ENCODE data around the gene KRTAP4-7.
"Not testable (repeated sequence)": the region's sequence is repeated elsewhere in the genome, so short reads cannot be mapped to it uniquely, and the experiment has no call there.

Gene KRTAP4-7

DNA sequence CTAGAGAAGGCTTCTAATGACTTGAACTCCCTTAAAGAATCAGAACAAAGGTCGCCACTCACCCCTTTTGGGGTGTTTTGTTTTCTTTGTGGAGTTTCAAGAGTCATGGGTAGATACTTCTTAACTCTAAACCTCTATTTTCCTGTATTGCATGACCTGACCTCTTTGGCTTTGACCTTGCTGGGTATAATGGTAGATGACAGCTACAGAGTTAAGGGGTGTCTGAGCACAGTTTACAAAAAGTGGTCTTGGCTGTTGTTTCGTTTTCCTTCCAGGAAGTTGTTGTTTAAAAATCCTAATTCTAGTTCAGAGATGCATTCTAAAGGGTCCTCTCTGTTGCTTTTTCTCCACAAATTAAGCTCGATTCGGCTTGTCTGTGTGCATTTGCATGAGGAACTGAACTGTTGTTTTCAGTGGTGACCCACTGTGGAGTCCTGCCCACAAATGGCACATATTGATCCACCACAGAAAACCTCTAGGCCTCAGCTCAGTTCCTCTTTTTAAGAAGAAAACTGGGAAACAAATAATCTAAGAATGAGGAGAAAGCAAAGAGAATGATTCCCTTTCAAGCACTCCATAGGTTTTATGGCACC is 4.9 kb downstream of the KRTAP4-7 start:
- H3K4me1 Mint-ChIP-seq, H3K9me3 Mint-ChIP-seq, H3K27ac Mint-ChIP-seq, H3K4me3 Mint-ChIP-seq, H3K36me3 Mint-ChIP-seq, DNase-seq, CTCF ChIA-PET: not testable (repeated sequence)
- H3K27me3 Mint-ChIP-seq, result peaks cover 11% of the 10 kb centered on the region

DNA sequence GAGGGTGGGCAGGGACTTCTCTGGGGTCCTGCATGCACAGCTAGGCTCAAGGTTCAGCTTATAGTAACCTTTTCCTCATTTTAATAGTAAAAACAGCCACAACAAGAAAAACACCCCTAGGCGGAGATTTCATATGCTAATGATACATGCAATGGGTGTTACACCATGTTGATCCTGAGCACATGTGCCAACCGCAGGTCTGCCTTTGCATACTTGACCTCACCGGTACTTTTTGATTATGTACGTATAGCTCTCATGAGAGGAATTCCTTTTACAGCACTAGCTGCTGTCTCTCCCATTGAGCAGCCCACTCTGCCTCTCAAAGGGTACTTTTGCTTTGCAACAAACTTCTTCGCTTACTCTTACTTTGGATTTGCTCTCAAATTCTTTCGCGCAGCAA is 12.1 kb downstream of the KRTAP4-7 start:
- Mint-ChIP-seq H3K4me3 (no peak overlapping the region), H3K4me1 (no peaks in the 10 kb centered on the region), H3K9me3 (peaks cover 3% of the 10 kb centered on the region), H3K27ac (no peak overlapping the region), H3K36me3 (no peaks in the 10 kb centered on the region), H3K27me3 (peaks cover 12% of the 10 kb centered on the region)
- no peak for DNase-seq
- CTCF ChIA-PET, result no interaction called here

DNA sequence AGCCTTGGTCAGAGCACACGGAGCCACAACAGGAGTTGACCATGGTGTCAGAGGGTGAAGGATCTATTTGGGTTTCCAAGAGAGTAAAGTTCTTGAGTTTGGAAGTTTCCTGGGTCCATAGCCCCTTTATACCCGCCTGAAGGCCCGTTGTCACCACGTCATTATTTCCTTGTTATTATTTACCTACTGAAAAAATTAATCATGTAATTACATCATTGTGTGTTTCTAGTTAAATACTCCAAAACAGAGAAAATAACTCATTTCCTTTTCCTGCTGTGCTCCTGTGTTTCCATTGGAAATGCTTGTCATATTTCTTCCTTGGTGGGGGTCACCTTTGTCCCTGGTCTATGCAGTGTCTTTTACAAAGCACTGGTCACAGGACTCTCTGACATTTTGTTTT is 14.1 kb downstream of the KRTAP4-7 start, which contains the start of gene KRTAP4-8:
Gene KRTAP4-8 (minus strand): TSS at position 101 of the 400 bp plus-strand sequence. CDS start 58 bp downstream, at position 43.
- Mint-ChIP-seq H3K36me3 (no peaks in the 10 kb centered on the region), H3K27ac (no peak within 1 kb of the TSS), H3K9me3 (peaks cover 1% of the 10 kb centered on the region), H3K27me3 (peaks cover 16% of the 10 kb centered on the region), H3K4me3 (no peak within 1 kb of the TSS), H3K4me1 (no peaks in the 10 kb centered on the region)
- CTCF ChIA-PET, result no interaction called here
- DNase-seq, result no peak

DNA sequence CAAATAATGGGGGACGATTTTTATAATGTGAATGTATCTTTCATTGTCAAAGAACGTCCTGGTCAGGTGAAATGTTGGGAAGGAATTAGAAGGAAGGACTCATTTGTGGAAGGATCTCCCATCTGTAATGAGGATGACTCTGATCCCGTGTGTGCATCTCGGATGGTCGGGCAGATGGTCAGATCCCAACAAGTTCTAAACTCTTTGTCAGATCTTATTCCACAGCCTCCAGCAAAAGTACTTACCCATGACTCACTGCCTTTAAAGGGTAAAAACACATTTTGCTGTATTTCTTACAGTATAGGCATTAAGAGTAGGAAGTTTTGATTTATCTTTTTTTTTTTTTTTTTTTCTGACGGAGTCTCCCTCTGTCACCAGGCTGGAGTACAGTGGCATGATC is 14.5 kb downstream of the KRTAP4-7 start:
- Mint-ChIP-seq H3K4me1 (no peaks in the 10 kb centered on the region), H3K9me3 (no peaks in the 10 kb centered on the region), H3K36me3 (no peaks in the 10 kb centered on the region), H3K27ac (no peak overlapping the region), H3K27me3 (peaks cover 16% of the 10 kb centered on the region), H3K4me3 (no peak overlapping the region)
- CTCF ChIA-PET, result no interaction called here
- no peak for DNase-seq

DNA sequence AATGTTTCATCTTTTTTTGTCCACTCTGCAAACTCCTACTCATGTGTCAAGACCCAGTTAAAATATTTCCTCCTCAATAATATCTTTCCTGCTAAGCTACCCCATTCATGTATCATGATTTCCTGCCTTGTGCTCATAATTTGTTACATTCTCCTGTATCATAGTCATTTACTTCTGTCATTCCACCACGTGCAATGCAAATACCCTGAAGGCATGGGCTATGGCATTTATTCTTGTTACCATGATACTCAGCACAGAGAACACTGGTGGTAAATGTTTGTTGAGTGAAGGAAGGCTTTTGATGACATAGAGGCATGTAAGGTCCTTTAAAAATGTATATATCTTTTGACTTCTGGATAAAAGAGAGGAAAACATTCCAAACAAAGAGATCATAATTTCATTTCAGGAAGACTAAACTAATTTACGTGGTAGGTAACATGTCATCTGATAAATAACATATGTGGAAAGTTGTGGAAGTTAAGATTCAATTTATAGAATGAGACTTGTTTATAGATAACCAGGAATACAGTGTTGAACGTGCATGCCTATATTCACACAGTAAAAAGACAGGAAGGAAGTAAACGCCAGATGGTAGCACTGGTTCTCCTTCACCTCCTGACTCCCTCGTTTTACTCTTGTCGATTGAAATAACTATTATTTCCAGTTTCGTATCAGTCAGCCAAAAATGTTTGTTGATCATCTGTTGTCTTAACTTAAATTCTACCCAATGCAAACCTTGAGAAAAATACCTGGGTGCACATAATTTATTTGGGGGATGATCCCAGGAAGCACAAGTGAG is 15.9 kb downstream of the KRTAP4-7 start:
- CTCF ChIA-PET, H3K27me3 Mint-ChIP-seq, DNase-seq, H3K4me3 Mint-ChIP-seq, H3K4me1 Mint-ChIP-seq, H3K36me3 Mint-ChIP-seq, H3K27ac Mint-ChIP-seq, H3K9me3 Mint-ChIP-seq: not testable (repeated sequence)

DNA sequence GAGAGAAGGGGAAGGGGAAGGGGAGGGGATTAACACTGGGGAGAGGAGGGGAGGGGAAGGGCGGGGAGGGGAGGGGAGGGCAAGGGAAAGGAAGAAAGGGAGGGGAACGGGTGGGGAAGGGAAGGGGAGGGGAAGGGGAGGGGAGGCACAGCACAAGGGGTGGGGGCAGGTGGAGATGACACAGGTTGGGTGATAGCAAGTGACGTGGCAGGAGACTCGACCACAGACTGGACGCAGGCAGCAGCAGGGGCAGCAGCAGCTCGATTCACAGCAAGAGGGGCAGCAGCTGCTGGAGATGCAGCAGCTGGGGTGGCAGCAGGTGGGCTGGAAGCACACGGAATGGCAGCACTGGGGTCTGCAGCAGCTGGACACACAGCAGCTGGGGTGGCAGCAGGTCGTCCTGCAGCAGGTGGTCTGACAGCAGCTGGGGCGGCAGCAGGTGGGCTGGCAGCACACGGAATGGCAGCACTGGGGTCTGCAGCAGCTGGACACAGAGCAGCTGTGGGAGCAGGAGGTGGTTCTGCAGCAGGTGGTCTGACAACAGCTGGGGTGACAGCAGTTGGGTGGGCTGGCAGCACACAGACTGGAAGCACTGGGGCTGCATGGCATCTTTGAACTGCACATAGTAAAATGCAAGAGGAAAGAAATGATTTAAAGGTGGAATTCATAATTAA is 17.8 kb downstream of the KRTAP4-7 start, which contains the start of gene KRTAP4-16:
Gene KRTAP4-16 (minus strand): TSS at position 624 of the 674 bp plus-strand sequence. CDS start 0 bp downstream, at position 624.
- Mint-ChIP-seq H3K27ac (no peak within 1 kb of the TSS), H3K27me3 (peaks cover 13% of the 10 kb centered on the region)

DNA sequence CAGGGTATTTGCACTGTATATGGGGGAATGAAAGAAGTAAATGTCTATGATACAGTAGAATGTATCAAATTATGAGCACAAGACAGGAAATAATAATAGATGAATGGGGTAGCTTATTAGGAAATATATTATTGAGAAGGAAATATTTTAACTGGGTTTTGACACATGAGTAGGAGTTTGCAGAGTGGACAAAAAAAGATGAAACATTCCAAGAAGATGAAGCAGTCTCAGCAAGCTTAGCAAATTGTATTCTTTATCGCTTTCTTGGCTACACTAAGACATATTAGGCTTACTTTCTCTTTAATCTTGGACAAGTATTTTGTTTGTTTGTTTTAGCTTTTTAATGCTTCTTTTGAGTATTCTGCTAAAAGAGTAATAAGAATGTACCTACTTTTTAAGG is 19.9 kb downstream of the KRTAP4-7 start:
- CTCF ChIA-PET, result no interaction called here
- no peak for DNase-seq
- Mint-ChIP-seq H3K4me1 (peaks cover 6% of the 10 kb centered on the region), H3K27me3 (peaks cover 10% of the 10 kb centered on the region), H3K36me3 (no peaks in the 10 kb centered on the region), H3K9me3 (peaks cover 5% of the 10 kb centered on the region), H3K4me3 (no peak overlapping the region), H3K27ac (no peak overlapping the region)

More for the DNA sequence above, 17.8 kb downstream of the KRTAP4-7 start, which contains the start of gene KRTAP4-16:
- Mint-ChIP-seq H3K4me3 (no peak within 1 kb of the TSS), H3K36me3 (no peaks in the 10 kb centered on the region), H3K4me1 (no peaks in the 10 kb centered on the region), H3K9me3 (no peaks in the 10 kb centered on the region)
- CTCF ChIA-PET, result no interaction called here
- no peak for DNase-seq

DNA sequence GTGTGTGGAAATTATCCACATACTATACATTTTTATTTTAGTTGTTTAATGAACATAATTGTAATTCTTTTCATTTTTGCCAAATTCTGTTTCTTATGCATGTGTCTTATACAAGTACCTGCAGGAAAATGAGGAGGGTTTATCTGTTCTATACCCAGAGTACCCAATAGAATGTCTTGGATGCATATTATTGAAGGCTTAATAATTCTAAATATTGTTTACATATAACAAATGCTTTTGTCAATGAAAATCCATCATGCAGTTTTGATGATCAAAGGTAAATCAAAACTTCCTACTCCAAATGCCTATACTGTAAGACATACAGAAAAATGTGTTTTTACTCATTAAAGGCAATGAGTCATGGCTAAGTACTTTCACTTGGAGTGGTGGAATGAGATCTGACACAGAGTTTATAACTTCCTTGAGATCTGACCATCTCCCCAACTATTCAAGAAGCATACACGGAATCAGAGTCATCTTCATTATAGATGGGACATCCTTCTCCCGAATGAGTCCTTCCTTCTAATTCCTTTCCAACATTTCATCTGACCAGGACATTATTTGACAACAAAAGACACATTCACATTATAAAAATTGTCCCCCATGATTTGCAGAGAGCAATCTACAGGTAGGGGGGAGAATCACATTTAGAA is 20.6 kb downstream of the KRTAP4-7 start:
- H3K27ac Mint-ChIP-seq, H3K27me3 Mint-ChIP-seq, H3K9me3 Mint-ChIP-seq, H3K4me1 Mint-ChIP-seq, CTCF ChIA-PET, H3K36me3 Mint-ChIP-seq, H3K4me3 Mint-ChIP-seq, DNase-seq: not testable (repeated sequence)

DNA sequence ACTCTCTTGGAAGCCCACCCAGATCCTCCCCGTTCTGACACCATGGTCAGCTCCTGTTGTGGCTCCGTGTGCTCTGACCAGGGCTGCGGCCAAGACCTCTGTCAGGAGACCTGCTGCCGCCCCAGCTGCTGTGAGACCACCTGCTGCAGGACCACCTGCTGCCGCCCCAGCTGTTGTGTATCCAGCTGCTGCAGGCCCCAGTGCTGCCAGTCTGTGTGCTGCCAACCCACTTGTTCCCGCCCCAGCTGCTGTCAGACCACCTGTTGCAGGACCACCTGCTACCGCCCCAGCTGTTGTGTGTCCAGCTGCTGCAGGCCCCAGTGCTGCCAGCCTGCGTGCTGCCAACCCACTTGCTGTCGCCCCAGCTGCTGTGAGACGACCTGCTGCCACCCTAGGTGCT is 21.4 kb downstream of the KRTAP4-7 start, which contains the start of gene KRTAP4-9:
Gene KRTAP4-9 (plus strand): TSS at position 43 of the 400 bp plus-strand sequence. CDS start 0 bp downstream, at position 43.
- H3K36me3 Mint-ChIP-seq, CTCF ChIA-PET, H3K4me3 Mint-ChIP-seq, H3K4me1 Mint-ChIP-seq, H3K27ac Mint-ChIP-seq, H3K9me3 Mint-ChIP-seq, DNase-seq: not testable (repeated sequence)
- peaks cover 15% of the 10 kb centered on the region for H3K27me3 Mint-ChIP-seq

DNA sequence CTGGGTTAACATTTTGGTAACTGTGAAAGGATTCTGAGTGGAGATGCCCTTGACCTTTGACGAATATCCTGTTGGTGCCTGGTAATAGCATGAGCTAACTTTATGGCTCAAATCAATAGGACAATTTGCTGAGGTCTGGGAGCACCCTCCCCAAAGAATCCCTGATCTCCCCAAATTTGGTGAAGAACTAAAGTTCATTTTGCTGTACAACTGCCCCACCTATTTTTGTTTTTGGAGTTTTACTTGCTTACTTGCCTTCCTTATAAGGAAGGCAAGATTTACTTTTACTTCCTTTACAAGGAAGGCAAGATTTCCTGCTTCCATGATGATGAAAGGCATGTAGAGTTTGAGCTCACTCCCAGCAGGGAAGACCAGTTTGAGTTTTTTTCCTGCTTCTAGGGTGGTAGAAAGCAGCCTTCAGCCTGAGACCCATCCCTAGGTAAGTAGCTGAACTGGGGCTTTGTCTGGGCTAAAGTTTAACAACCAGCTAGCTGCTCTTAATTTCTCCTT is 24.0 kb downstream of the KRTAP4-7 start:
- Mint-ChIP-seq H3K9me3 (peaks cover 7% of the 10 kb centered on the region), H3K4me1 (peaks cover 6% of the 10 kb centered on the region), H3K27me3 (peaks cover 10% of the 10 kb centered on the region), H3K4me3 (no peak overlapping the region), H3K36me3 (peaks cover 1% of the 10 kb centered on the region), H3K27ac (no peak overlapping the region)
- DNase-seq, result no peak
- CTCF ChIA-PET, result no interaction called here

DNA sequence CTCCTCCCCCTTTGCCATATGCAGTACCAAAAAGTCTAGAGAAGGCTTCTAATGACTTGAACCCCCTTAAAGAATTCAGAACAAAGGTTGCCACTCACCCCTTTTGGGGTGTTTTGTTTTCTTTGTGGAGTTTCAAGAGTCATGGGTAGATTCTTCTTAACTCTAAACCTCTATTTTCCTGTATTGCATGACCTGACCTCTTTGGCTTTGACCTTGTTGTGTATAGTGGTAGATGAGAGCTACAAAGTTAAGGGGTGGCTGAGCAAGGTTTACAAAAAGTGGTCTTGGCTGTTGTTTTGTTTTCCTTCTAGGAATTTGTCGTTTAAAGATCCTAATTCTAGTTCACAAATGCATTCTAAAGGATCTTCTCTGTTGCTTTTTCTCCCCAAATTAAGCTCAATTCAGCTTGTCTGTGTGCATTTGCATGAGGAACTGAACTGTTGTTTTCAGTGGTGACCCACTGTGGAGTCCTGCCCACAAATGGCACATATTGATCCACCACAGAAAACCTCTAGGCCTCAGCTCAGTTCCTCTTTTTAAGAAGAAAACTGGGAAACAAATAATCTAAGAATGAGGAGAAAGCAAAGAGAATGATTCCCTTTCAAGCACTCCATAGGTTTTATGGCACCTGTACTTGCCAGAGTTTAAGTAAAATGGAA is 24.9 kb downstream of the KRTAP4-7 start:
- H3K36me3 Mint-ChIP-seq, DNase-seq, H3K4me1 Mint-ChIP-seq, H3K27ac Mint-ChIP-seq, CTCF ChIA-PET, H3K4me3 Mint-ChIP-seq, H3K9me3 Mint-ChIP-seq: not testable (repeated sequence)
- peaks cover 10% of the 10 kb centered on the region for H3K27me3 Mint-ChIP-seq

DNA sequence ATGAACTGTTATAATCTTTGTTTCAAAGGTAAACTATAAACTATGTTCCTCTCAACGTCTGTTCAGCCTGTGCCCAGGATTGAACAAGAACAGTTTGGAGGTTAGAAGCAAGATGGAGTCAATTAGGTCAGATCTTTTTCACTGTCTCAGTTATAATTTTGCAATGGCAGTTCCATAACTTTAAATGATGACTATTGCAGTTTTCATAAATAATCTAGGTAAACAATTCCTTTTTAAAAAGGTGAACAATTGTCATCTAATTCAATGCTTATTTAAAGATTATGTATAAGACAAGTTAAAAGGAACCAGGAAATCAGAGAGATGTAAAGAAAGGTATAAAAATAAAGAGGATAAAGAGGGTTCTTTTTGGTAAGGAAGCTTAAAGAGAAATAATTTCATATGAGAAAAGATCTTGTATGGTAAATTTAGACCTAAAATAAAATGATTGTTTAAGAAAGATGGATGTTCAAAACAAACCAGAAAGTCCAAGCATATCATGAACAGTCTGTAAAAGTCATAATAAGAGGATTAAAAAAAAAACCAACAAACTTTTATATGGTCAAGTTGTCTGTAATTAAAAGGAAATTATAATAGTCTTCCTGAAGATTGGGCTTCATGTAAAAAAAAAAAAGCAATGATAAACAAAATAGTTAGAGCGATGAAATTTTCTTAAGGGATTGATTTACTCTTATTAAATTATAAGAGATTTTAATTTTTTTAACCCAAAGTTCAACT is 27.4 kb downstream of the KRTAP4-7 start:
- H3K4me3 Mint-ChIP-seq, result no peak overlapping the region
- peaks cover 13% of the 10 kb centered on the region for H3K27me3 Mint-ChIP-seq
- no peak overlapping the region for H3K27ac Mint-ChIP-seq
- DNase-seq, result no peak
- peaks cover 9% of the 10 kb centered on the region for H3K9me3 Mint-ChIP-seq
- CTCF ChIA-PET, result no interaction called here
- H3K36me3 Mint-ChIP-seq, result peaks cover 1% of the 10 kb centered on the region
- peaks cover 6% of the 10 kb centered on the region for H3K4me1 Mint-ChIP-seq

DNA sequence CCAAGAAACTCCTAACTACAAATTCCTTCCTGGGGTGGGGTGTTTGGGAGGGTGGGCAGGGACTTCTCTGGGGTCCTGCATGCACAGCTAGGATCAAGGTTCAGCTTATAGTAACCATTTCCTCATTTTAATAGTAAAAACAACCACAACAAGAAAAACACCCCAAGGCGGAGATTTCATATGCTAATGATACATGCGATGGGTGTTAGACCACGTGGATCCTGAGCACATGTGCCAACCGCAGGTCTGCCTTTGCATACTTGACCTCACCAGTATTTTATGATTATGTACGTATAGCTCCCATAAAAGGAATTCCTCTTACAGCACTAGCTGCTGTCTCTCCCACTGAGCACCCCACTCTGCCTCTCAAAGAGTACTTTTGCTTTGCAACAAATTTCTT is 32.3 kb downstream of the KRTAP4-7 start:
- Mint-ChIP-seq H3K4me1 (peaks cover 11% of the 10 kb centered on the region), H3K9me3 (peaks cover 7% of the 10 kb centered on the region), H3K4me3 (no peak overlapping the region), H3K27me3 (peaks cover 20% of the 10 kb centered on the region), H3K27ac (no peak overlapping the region), H3K36me3 (peaks cover 4% of the 10 kb centered on the region)
- no peak for DNase-seq
- CTCF ChIA-PET, result no interaction called here
